Naive thymus-derived CD4-positive, alpha-beta T cell (primary cell): Measurements from ENCODE around the gene FBLL1. TPM values are rescaled to one million over a fixed set of nuclear protein-coding genes. Genes with fewer than 3 reads are reported as not detected.

Experiments
- ATAC-seq: fragments of 150-1000 bp; cut with Tn5 transposase; 2 replicates; pipeline ENCODE4 v1.10.0; 2021; ENCODE audit warnings: mild to moderate bottlenecking, moderate library complexity
- CTCF ChIA-PET: fragments of 350-600 bp; sonication (Branson Sonifier 250); formaldehyde crosslinking; loops from one replicate; lab custom pipeline; 2021; ENCODE audit warnings: antibody characterized with exemption; lab: Charles Lee
- POLR2A ChIA-PET: fragments of 350-600 bp; sonication (Branson Sonifier 250); formaldehyde crosslinking; loops from one replicate; lab custom pipeline; 2021; ENCODE audit warnings: antibody characterized with exemption, inconsistent platforms; lab: Charles Lee
- DNase-seq, 9 donors: peaks; one replicate each; pipeline versions ENCODE4 v3.0.0 to v3.0.0-alpha.2; 2020 to 2022; ENCODE audit warnings: mixed read lengths in 1 of 9
- H3K27ac ChIP-seq: one replicate; pipeline ENCODE4 v1.7.0; 2013; ENCODE audit warnings: mild to moderate bottlenecking, low read depth, low read length, moderate library complexity
- H3K27me3 ChIP-seq, 2 donors: one replicate each; pipeline ENCODE4 v1.7.0; 2013; ENCODE audit warnings: low read length in 2 of 2, mild to moderate bottlenecking in 2 of 2, moderate library complexity in 2 of 2; ENCODE audit not compliant: control insufficient read depth in 2 of 2, insufficient read depth in 2 of 2
- H3K36me3 ChIP-seq, 3 experiments: 1 replicate in 2 of 3; 2 replicates in 1 of 3; pipeline ENCODE4 v1.7.0; 2013; ENCODE audit warnings: low read length in 3 of 3, mild to moderate bottlenecking in 3 of 3, moderate library complexity in 1 of 3; ENCODE audit not compliant: insufficient read depth in 3 of 3, control insufficient read depth in 2 of 3
- H3K4me1 ChIP-seq, 2 donors: one replicate each; pipeline ENCODE4 v1.7.0; 2013; ENCODE audit warnings: low read length in 2 of 2, mild to moderate bottlenecking in 2 of 2, moderate library complexity in 1 of 2; ENCODE audit not compliant: control insufficient read depth in 2 of 2, insufficient read depth in 2 of 2
- H3K4me3 ChIP-seq: 2 replicates; pipeline ENCODE4 v1.7.0; 2013; ENCODE audit warnings: mild to moderate bottlenecking, low read length
- H3K9me3 ChIP-seq, 3 experiments: 1 replicate in 2 of 3; 2 replicates in 1 of 3; pipeline ENCODE4 v1.7.0; 2013; ENCODE audit warnings: low read length in 3 of 3; ENCODE audit not compliant: control insufficient read depth in 2 of 3
- H3K27ac Mint-ChIP-seq, 9 donors: one replicate each; pipeline ENCODE4 v1.8.0; 2020 to 2022; ENCODE audit warnings: mixed read lengths in 9 of 9, mild to moderate bottlenecking in 8 of 9, moderate library complexity in 5 of 9, inconsistent platforms in 2 of 9
- H3K27me3 Mint-ChIP-seq, 5 donors: one replicate each; pipeline ENCODE4 v1.8.0; 2021 to 2022; ENCODE audit warnings: mixed read lengths in 5 of 5, mild to moderate bottlenecking in 1 of 5
- H3K36me3 Mint-ChIP-seq, 5 donors: one replicate each; pipeline ENCODE4 v1.8.0; 2020 to 2022; ENCODE audit warnings: mixed read lengths in 5 of 5, mild to moderate bottlenecking in 3 of 5, inconsistent platforms in 1 of 5
- H3K4me1 Mint-ChIP-seq, 7 donors: one replicate each; pipeline ENCODE4 v1.8.0; 2020 to 2022; ENCODE audit warnings: mixed read lengths in 7 of 7, mild to moderate bottlenecking in 3 of 7, inconsistent platforms in 1 of 7
- H3K4me3 Mint-ChIP-seq, 10 donors: one replicate each; pipeline ENCODE4 v1.8.0; 2020 to 2022; ENCODE audit warnings: mild to moderate bottlenecking in 10 of 10, mixed read lengths in 10 of 10, moderate library complexity in 6 of 10, inconsistent platforms in 2 of 10
- H3K9me3 Mint-ChIP-seq, 11 donors: one replicate each; pipeline ENCODE4 v1.8.0; 2020 to 2022; ENCODE audit warnings: mixed read lengths in 11 of 11, mild to moderate bottlenecking in 4 of 11, inconsistent platforms in 1 of 11, moderate library complexity in 1 of 11
- intact Hi-C, 2 donors: fragments of 100-400 bp; cut with micrococcal nuclease; formaldehyde crosslinking; loops; one replicate each; pipeline ENCODE4 v1.15.1; 2023
- polyA plus RNA-seq, 2 donors: library from polyadenylated mRNA; unstranded; fragments of 300-500 nt; fragmentation: Illumina TruSeq; gene quantifications; one replicate each; pipeline ENCODE4 v1.2.3, GENCODE V29; 2021
- total RNA-seq, 6 experiments: library from RNA in 5 of 6; stranded (reverse) in 5 of 6; gene quantifications; 1 replicate in 5 of 6; 2 replicates in 1 of 6; pipeline ENCODE4 v1.2.3 and lab custom pipeline; 2021 to 2026

The FBLL1 gene
- total RNA-seq = under 1 TPM in 2 of 5 experiments, not detected in 3; 0.22 to 0.57 TPM
- not detected for polyA plus RNA-seq
- total RNA-seq (lab: John Stamatoyannopoulos, UW) = not detected

GRCh38 chr5:168528521-168529373 is at the start of gene FBLL1:
FBLL1 (plus strand) TSS chr5:168529305; CDS start chr5:168529505, 200 bp downstream.
- Mint-ChIP-seq H3K4me3 (peak within 1 kb of the TSS; percentile 59 to 88 (median 72)), H3K27me3 (peaks cover 26 to 50% (median 42%) of the 10 kb centered on the region in 5 donors), H3K27ac (peak within 1 kb of the TSS in 2 of 9 donors; percentile 22 to 38), H3K9me3 (peaks cover 0 to 13% (median 4%) of the 10 kb centered on the region in 11 donors), H3K36me3 (peaks cover 0 to 5% (median 3%) of the 10 kb centered on the region in 5 donors), H3K4me1 (peaks cover 4 to 18% (median 14%) of the 10 kb centered on the region in 7 donors)
- intact Hi-C loops = loop anchor here in 1 of 2 donors (2.0 kb wide), 1 partner anchor 50 kb away; the partner anchor contains the start of gene PANK3
- CTCF ChIA-PET = no interaction called here
- H3K4me3 ChIP-seq = peak within 1 kb of the TSS; percentile 47
- peak in 4 of 9 donors; percentile 1 to 35 (median 14) for DNase-seq
- H3K36me3 ChIP-seq = no peaks in the 10 kb centered on the region
- no peak for ATAC-seq
- H3K9me3 ChIP-seq = no peaks in the 10 kb centered on the region
- POLR2A ChIA-PET = no interaction called here
- H3K4me1 ChIP-seq = no peaks in the 10 kb centered on the region
- no peak within 1 kb of the TSS for H3K27ac ChIP-seq
- H3K27me3 ChIP-seq = peaks cover 0 to 18% of the 10 kb centered on the region in 2 donors

GRCh38 chr5:168480601-168481000 is 48.5 kb upstream of the FBLL1 start:
- peaks cover 7 to 15% (median 7%) of the 10 kb centered on the region in 7 donors for H3K4me1 Mint-ChIP-seq
- peaks cover 0 to 3% of the 10 kb centered on the region in 2 donors for H3K4me1 ChIP-seq
- DNase-seq (no peak), ATAC-seq (no peak)
- intact Hi-C loops = loop anchor here in 1 of 2 donors (10.0 kb wide), 1 partner anchor 96 kb away; no protein-coding TSS in a partner anchor
- H3K36me3 Mint-ChIP-seq = peaks cover 0 to 4% (median 0%) of the 10 kb centered on the region in 5 donors
- CTCF ChIA-PET = no interaction called here
- H3K27me3 ChIP-seq = no peaks in the 10 kb centered on the region
- no peak overlapping the region for H3K4me3 Mint-ChIP-seq
- H3K9me3 ChIP-seq = no peaks in the 10 kb centered on the region
- H3K27me3 Mint-ChIP-seq = peaks cover 0 to 9% (median 3%) of the 10 kb centered on the region in 5 donors
- POLR2A ChIA-PET = no interaction called here
- no peak overlapping the region for H3K27ac ChIP-seq
- H3K9me3 Mint-ChIP-seq = no peaks in the 10 kb centered on the region
- H3K4me3 ChIP-seq = no peak overlapping the region
- H3K27ac Mint-ChIP-seq = no peak overlapping the region
- no peaks in the 10 kb centered on the region for H3K36me3 ChIP-seq

GRCh38 chr5:168481330-168481788 is 47.7 kb upstream of the FBLL1 start:
- DNase-seq = no peak
- H3K4me3 Mint-ChIP-seq = peak overlapping the region in 1 of 10 donors; percentile 20
- no peaks in the 10 kb centered on the region for H3K9me3 Mint-ChIP-seq
- peaks cover 0 to 9% (median 3%) of the 10 kb centered on the region in 5 donors for H3K27me3 Mint-ChIP-seq
- Histone ChIP-seq H3K9me3 (no peaks in the 10 kb centered on the region), H3K36me3 (peaks cover 0 to 4% (median 0%) of the 10 kb centered on the region in 3 experiments), H3K27me3 (no peaks in the 10 kb centered on the region), H3K27ac (no peak overlapping the region), H3K4me1 (peaks cover 0 to 7% of the 10 kb centered on the region in 2 donors), H3K4me3 (no peak overlapping the region)
- ATAC-seq = no peak
- no peak overlapping the region for H3K27ac Mint-ChIP-seq
- peaks cover 13 to 22% (median 15%) of the 10 kb centered on the region in 7 donors for H3K4me1 Mint-ChIP-seq
- intact Hi-C loops = loop anchor here in 1 of 2 donors (10.0 kb wide), 1 partner anchor 97 kb away; no protein-coding TSS in a partner anchor
- ChIA-PET POLR2A (no interaction called here), CTCF (no interaction called here)
- H3K36me3 Mint-ChIP-seq = peaks cover 0 to 4% (median 0%) of the 10 kb centered on the region in 5 donors

DNA sequence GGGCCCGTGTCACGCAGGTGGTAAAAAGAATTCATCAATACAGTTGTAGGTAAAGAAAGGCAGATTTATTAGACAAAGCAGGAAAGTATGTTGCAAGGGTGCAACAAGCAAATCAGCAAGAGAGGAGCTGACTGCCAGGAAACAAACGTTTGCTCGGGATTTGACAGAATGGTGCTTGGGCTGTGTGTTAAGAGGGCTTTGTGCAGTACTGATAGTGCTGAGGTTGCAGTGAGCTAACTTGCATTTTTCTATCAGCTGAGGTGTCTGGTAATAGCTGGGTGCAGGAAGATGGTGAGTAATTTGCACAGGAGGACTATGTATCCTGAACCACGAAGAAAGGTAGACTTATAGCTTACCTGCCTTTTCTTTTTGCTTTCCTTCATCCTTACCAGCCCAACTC is 46.7 kb upstream of the FBLL1 start:
- no peak overlapping the region for H3K27ac Mint-ChIP-seq
- intact Hi-C loops = loop anchor here in 1 of 2 donors (10.0 kb wide), 1 partner anchor 98 kb away; no protein-coding TSS in a partner anchor
- POLR2A ChIA-PET = no interaction called here
- peaks cover 17 to 30% (median 24%) of the 10 kb centered on the region in 7 donors for H3K4me1 Mint-ChIP-seq
- CTCF ChIA-PET = no interaction called here
- H3K36me3 Mint-ChIP-seq = peaks cover 0 to 4% (median 0%) of the 10 kb centered on the region in 5 donors
- H3K4me3 ChIP-seq = no peak overlapping the region
- no peaks in the 10 kb centered on the region for H3K9me3 Mint-ChIP-seq
- peaks cover 0 to 7% (median 0%) of the 10 kb centered on the region in 3 experiments for H3K36me3 ChIP-seq
- peaks cover 2 to 7% of the 10 kb centered on the region in 2 donors for H3K4me1 ChIP-seq
- H3K27me3 Mint-ChIP-seq = peaks cover 0 to 9% (median 3%) of the 10 kb centered on the region in 5 donors
- H3K27me3 ChIP-seq = no peaks in the 10 kb centered on the region
- DNase-seq (no peak), ATAC-seq (no peak)
- no peaks in the 10 kb centered on the region for H3K9me3 ChIP-seq
- H3K4me3 Mint-ChIP-seq = no peak overlapping the region
- no peak overlapping the region for H3K27ac ChIP-seq

DNA sequence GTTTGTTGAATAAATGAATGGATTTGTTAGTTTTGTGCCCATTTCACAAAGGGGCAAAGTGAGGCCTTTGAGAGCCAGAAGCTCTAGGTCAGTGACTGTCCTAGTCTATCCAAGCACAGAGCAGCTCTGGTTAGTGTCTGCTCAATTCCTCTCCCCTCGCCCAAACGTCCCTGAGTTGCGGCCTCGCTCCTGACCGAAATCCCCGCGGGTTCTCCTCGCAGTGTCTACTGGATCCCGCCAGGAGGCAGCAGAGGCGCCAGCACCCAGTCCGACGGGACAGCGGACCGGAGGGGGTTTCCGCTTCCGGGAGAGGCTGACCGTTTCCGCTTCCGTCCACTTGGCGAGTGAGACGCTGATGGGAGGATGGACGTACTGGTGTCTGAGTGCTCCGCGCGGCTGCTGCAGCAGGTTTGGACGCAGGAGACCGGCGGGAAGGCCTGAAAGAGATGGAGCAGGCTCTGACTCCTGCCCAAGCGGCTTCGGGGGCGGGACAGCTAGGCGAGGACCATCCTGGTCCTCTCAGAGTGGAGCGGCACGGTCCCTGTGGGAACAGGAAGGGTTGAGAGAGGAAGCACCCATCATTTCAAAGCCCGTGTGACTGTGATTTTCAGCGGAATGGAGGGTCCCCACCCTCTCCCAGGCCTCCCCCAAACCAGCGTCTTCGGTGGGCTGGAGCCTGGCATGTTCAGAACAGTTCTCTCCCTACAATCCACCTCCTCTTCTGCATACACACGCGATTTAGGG is 42.8 kb upstream of the FBLL1 start, which contains the start of gene RARS1:
Gene RARS1 (plus strand): TSS at position 336 of the 744 bp plus-strand sequence. CDS start 28 bp downstream, at position 364.
- ChIA-PET POLR2A (interaction anchor here (2.9 kb wide), 1 partner anchor 93 kb away, joined by 16 read pairs; the partner anchor contains the start of gene PANK3), CTCF (no interaction called here)
- peak; percentile 65 to 89 (median 76) for DNase-seq
- no peaks in the 10 kb centered on the region for H3K27me3 ChIP-seq
- intact Hi-C loops = loop anchor here (1.0 to 10.0 kb wide), 6 partner anchors 93 to 1151 kb away; partner anchors contain the start of genes PANK3 (in 2 of the 2), DOCK2 (in 1 of the 2) and WWC1 (in 1 of the 2)
- peaks cover 0 to 27% (median 5%) of the 10 kb centered on the region in 3 experiments for H3K36me3 ChIP-seq
- H3K4me3 ChIP-seq = peak within 1 kb of the TSS; percentile 93
- no peaks in the 10 kb centered on the region for H3K9me3 Mint-ChIP-seq
- H3K27ac ChIP-seq = peak within 1 kb of the TSS; percentile 73
- peaks cover 30 to 52% (median 44%) of the 10 kb centered on the region in 7 donors for H3K4me1 Mint-ChIP-seq
- peak; percentile 98 for ATAC-seq
- H3K4me1 ChIP-seq = peaks cover 7% of the 10 kb centered on the region in 2 donors
- H3K36me3 Mint-ChIP-seq = peaks cover 7 to 18% (median 15%) of the 10 kb centered on the region in 5 donors
- H3K27me3 Mint-ChIP-seq = peaks cover 0 to 3% (median 0%) of the 10 kb centered on the region in 5 donors
- peak within 1 kb of the TSS; percentile 88 to 96 (median 92) for H3K27ac Mint-ChIP-seq
- peak within 1 kb of the TSS; percentile 96 to 100 (median 99) for H3K4me3 Mint-ChIP-seq
- H3K9me3 ChIP-seq = no peaks in the 10 kb centered on the region
